Body of pancreas (tissue), 4 donors: Measurements from ENCODE around the gene LINS1. TPM values are rescaled to one million over a fixed set of nuclear protein-coding genes. Genes with fewer than 3 reads are reported as not detected.

ENCODE experiments used
- ATAC-seq: fragments of 150-250 bp; one replicate; pipeline ENCODE4 v1.9.1; 2016
- DNase-seq, 4 donors: peaks; one replicate each; pipeline ENCODE4 v3.0.0-alpha.2; 2019
- H3K27ac ChIP-seq, 4 donors: fragments of 200-600 bp; sonication (generic); 1 replicate in 3 of 4; 2 replicates in 1 of 4; pipeline versions ENCODE4 v1.5.1 to v1.6.1; 2016 to 2019; ENCODE audit warnings: mild to moderate bottlenecking in 1 of 4, mixed read lengths in 1 of 4, moderate library complexity in 1 of 4
- H3K27me3 ChIP-seq, 2 donors: fragments of 200-600 bp; sonication (generic); one replicate each; pipeline ENCODE4 v1.6.0; 2016; ENCODE audit warnings: mild to moderate bottlenecking in 1 of 2
- H3K36me3 ChIP-seq, 2 donors: fragments of 200-600 bp; sonication (generic); replicated peaks in 1 of 2; 2 replicates each; pipeline ENCODE4 v1.5.1; 2016; ENCODE audit warnings: low read depth in 2 of 2; ENCODE audit not compliant: insufficient read depth in 1 of 2
- H3K4me1 ChIP-seq: fragments of 200-600 bp; sonication (generic); one replicate; pipeline ENCODE4 v1.6.0; 2016
- H3K4me3 ChIP-seq, 2 donors: fragments of 200-600 bp; sonication (generic); 1 replicate in 1 of 2; 2 replicates in 1 of 2; pipeline ENCODE4 v1.5.1; 2016 to 2019
- H3K9me3 ChIP-seq, 3 donors: fragments of 200-600 bp; sonication (generic); 1 replicate in 2 of 3; 2 replicates in 1 of 3; pipeline ENCODE4 v1.5.1; 2016
- POLR2A ChIP-seq, 3 donors: fragments of 450-650 bp; IDR thresholded peaks; one replicate each; pipeline ENCODE4 v1.6.1; 2016; ENCODE audit warnings: antibody characterized with exemption in 3 of 3, mild to moderate bottlenecking in 2 of 3
- WGBS, 2 donors: methylation state at CpG; one replicate each; pipeline ENCODE4 v1.1.5; 2017; 5-methylcytosine and 5-hydroxymethylcytosine counted together
- intact Hi-C: fragments of 100-400 bp; cut with DNase I; formaldehyde crosslinking; loops from one replicate; pipeline ENCODE4 v1.15.1; 2023
- total RNA-seq, 2 donors: library from RNA; depleted of rRNA; stranded (reverse); fragments of >200 nt; gene quantifications; one replicate each; pipeline ENCODE4 v1.1.0, GENCODE V29; 2016
- TF ChIP-seq, protein P1 (sequence below), 7 experiments: fragments of 450-650 bp in 4 of 7; fragments of 200-600 bp in 3 of 7; sonication (generic) in 3 of 7; IDR thresholded peaks; one replicate each; pipeline ENCODE4 v1.5.1; 2016 to 2019; ENCODE audit warnings: antibody characterized with exemption in 7 of 7

Gene LINS1
- total RNA-seq, 2 donors from 2014 or later = 7.0 to 18.1 TPM

DNA sequence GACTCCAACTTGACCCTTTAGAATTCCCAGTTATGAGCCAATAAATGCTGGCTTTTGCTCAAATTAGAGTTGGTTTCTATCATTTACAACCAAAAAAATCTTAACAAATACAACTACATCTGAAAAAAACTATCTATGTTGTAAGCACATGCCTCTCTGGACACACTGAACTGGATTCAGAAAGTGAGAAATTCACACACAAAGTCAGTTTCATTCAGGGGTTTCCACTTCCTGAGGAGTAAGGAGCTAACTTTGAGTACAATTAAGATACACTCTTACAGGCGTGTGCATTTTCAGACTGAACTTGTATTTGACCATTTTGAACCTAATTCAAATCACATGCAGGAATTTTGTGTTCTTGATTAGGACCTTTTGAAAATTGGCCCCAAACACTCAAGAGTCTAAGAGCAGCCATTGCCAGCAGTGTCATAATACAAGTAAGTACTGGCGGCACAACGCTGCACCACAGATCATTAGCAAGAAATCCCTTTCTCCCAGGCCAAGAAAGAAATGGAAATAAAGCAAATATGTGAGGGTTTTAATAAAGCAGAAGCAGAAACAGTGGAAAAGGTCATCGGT lies 31.2 kb downstream of the LINS1 start:
- ATAC-seq (no peak), DNase-seq (no peak)
- H3K4me1 ChIP-seq = no peaks in the 10 kb centered on the region
- H3K4me3 ChIP-seq = no peak overlapping the region
- H3K27ac ChIP-seq = no peak overlapping the region
- H3K27me3 ChIP-seq = no peaks in the 10 kb centered on the region
- TF ChIP-seq, protein P1, sequence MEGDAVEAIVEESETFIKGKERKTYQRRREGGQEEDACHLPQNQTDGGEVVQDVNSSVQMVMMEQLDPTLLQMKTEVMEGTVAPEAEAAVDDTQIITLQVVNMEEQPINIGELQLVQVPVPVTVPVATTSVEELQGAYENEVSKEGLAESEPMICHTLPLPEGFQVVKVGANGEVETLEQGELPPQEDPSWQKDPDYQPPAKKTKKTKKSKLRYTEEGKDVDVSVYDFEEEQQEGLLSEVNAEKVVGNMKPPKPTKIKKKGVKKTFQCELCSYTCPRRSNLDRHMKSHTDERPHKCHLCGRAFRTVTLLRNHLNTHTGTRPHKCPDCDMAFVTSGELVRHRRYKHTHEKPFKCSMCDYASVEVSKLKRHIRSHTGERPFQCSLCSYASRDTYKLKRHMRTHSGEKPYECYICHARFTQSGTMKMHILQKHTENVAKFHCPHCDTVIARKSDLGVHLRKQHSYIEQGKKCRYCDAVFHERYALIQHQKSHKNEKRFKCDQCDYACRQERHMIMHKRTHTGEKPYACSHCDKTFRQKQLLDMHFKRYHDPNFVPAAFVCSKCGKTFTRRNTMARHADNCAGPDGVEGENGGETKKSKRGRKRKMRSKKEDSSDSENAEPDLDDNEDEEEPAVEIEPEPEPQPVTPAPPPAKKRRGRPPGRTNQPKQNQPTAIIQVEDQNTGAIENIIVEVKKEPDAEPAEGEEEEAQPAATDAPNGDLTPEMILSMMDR (IDR thresholded peaks at IDR 0.05) = no peak
- no peak for TF ChIP-seq POLR2A (IDR thresholded peaks at IDR 0.05)
- H3K9me3 ChIP-seq = no peaks in the 10 kb centered on the region
- H3K36me3 ChIP-seq = peaks cover 0 to 8% of the 10 kb centered on the region in 2 donors
- intact Hi-C loops = no loop called here
- WGBS, 2 donors = 87 to 93% methylated on average over 4 of the region's 4 CpGs

DNA sequence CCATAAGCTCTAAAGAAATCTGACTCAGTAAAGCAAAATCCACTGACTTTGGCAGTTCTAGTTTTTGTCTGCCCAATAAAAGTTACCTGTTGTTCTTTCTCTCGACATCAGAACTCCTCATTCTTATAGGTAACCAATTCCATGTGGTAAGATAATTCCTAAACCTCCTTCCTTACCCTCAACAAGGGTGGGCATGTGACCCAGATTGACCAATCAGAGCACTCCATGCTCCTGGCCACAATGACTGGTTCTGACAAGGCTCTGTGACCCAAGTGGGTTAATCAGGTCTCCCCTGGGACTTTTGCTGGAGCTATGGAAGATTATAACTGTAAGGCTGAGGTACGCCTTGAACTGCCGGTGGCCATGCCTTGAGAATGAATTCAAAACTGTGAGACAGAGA lies 31.7 kb downstream of the LINS1 start:
- DNase-seq = no peak

DNA sequence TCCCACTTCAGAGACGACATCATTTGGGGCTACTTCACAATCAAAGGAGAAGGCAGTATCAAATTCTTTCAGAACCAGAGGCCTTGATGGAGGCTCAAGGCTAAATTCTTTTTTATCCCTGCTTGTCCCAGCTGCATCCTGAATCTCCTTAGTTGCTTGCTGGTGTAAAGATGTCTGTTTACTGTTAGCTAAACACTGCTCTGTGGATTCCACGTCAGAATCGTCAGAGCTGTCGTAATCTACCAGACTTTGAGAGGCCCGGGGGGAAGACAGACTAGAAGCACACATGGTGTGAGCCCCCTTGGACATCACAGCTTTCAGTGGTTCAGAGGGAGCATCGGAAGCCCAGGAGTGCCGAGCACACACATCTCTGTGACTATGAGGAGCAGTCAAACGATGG lies 32.6 kb downstream of the LINS1 start:
- no peaks in the 10 kb centered on the region for H3K27me3 ChIP-seq
- no peak overlapping the region for H3K27ac ChIP-seq
- WGBS, 2 donors = 73 to 88% methylated on average over 8 of the region's 8 CpGs
- DNase-seq (no peak), ATAC-seq (no peak)
- peaks cover 0 to 8% of the 10 kb centered on the region in 2 donors for H3K36me3 ChIP-seq
- H3K4me3 ChIP-seq = no peak overlapping the region
- TF ChIP-seq, protein P1 (IDR thresholded peaks at IDR 0.05) = no peak
- intact Hi-C loops = no loop called here
- H3K9me3 ChIP-seq = no peaks in the 10 kb centered on the region
- H3K4me1 ChIP-seq = no peaks in the 10 kb centered on the region

More for the DNA sequence above, 31.7 kb downstream of the LINS1 start:
- ATAC-seq = no peak
- intact Hi-C loops = no loop called here
- no peaks in the 10 kb centered on the region for H3K4me1 ChIP-seq
- peaks cover 0 to 8% of the 10 kb centered on the region in 2 donors for H3K36me3 ChIP-seq
- no peak overlapping the region for H3K4me3 ChIP-seq
- 86 to 98% methylated on average over 3 of the region's 3 CpGs for WGBS, 2 donors
- no peaks in the 10 kb centered on the region for H3K9me3 ChIP-seq
- H3K27me3 ChIP-seq = no peaks in the 10 kb centered on the region
- H3K27ac ChIP-seq = no peak overlapping the region
- TF ChIP-seq, protein P1 (IDR thresholded peaks at IDR 0.05) = no peak
- no peak for TF ChIP-seq POLR2A (IDR thresholded peaks at IDR 0.05)

DNA sequence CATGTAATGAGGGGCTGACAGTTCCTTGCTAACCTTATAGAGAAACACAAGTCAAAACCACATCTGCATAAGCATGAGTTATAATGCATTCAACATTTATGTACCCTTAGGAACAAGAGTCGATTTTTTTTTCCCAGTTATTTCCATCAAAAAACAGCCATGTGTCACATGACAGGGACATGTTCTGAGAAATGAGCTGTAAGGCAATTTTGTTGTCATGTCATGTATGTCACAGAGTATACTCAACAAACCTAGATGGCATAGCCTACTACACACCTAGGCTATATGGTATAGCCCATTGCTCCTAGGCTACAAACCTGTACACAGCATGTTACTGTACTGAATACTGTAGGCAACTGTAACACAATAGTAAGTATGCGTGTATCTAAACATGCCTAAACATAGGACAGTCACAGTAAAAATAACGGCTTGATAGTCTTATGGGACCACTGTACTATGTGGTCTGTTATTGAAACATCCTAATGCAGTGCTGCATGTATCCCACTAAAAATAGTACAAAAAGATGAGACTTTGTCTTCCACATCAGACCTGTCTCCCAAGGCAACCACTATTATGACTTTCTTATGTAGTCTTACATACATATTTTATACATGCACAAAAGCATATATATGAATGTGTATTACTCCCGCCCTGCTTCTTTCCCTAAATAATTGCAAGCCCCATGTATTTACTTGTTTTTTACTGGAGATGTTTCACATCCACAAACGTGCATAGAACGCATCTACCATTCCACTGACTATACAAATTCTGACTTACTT lies 34.9 kb downstream of the LINS1 start:
- TF ChIP-seq, protein P1 (IDR thresholded peaks at IDR 0.05) = no peak
- no peak for TF ChIP-seq POLR2A (IDR thresholded peaks at IDR 0.05)
- ATAC-seq (no peak), DNase-seq (no peak)
- 89 to 92% methylated on average over 6 of the region's 6 CpGs for WGBS, 2 donors
- Histone ChIP-seq H3K9me3 (no peaks in the 10 kb centered on the region), H3K4me3 (no peak overlapping the region), H3K27ac (no peak overlapping the region), H3K27me3 (no peaks in the 10 kb centered on the region), H3K4me1 (no peaks in the 10 kb centered on the region), H3K36me3 (peaks cover 0 to 3% of the 10 kb centered on the region in 2 donors)
- intact Hi-C loops = no loop called here
